CD4-positive, alpha-beta T cell (primary cell): Measurements from ENCODE around the gene BCL2. TPM values are rescaled to one million over a fixed set of nuclear protein-coding genes. Genes with fewer than 3 reads are reported as not detected.

ENCODE experiments used
- ATAC-seq: fragments of 200-7000 bp; cut with Tn5 transposase; one replicate; pipeline ENCODE4 v1.10.0; 2022; ENCODE audit warnings: mild to moderate bottlenecking; ENCODE audit not compliant: poor library complexity
- CTCF ChIA-PET: fragments of 350-600 bp; sonication (Branson Sonifier 250); formaldehyde crosslinking; loops from one replicate; lab custom pipeline; 2021; ENCODE audit warnings: antibody characterized with exemption, inconsistent platforms; lab: Charles Lee
- POLR2A ChIA-PET: fragments of 350-600 bp; sonication (Branson Sonifier 250); formaldehyde crosslinking; loops from one replicate; lab custom pipeline; 2021; ENCODE audit warnings: antibody characterized with exemption, inconsistent platforms; lab: Charles Lee
- DNase-seq, 14 experiments: peaks; one replicate each; pipeline ENCODE4 v3.0.0-alpha.2; 2013 to 2020; ENCODE audit warnings: mixed read lengths in 2 of 14
- H3K27ac ChIP-seq, 2 donors: one replicate each; pipeline versions ENCODE4 v1.5.1 to v1.7.0; 2013; ENCODE audit warnings: low read length in 2 of 2, low read depth in 1 of 2, mild to moderate bottlenecking in 1 of 2
- H3K27me3 ChIP-seq, 2 experiments: 1 replicate in 1 of 2; 2 replicates in 1 of 2; pipeline versions ENCODE4 v1.6.1 to v1.7.0; 2013; ENCODE audit warnings: low read length in 2 of 2, control low read depth in 1 of 2, mild to moderate bottlenecking in 1 of 2, moderate library complexity in 1 of 2; ENCODE audit not compliant: insufficient read depth in 2 of 2, control insufficient read depth in 1 of 2
- H3K36me3 ChIP-seq: one replicate; pipeline ENCODE4 v1.6.1; 2013; ENCODE audit warnings: low read length, control low read depth; ENCODE audit not compliant: insufficient read depth
- H3K4me1 ChIP-seq: one replicate; pipeline ENCODE4 v1.6.1; 2013; ENCODE audit warnings: low read length, control low read depth; ENCODE audit not compliant: insufficient read depth
- H3K4me3 ChIP-seq: one replicate; pipeline ENCODE4 v1.5.1; 2013; ENCODE audit warnings: mild to moderate bottlenecking, low read length, moderate library complexity
- H3K9me3 ChIP-seq, 2 experiments: 1 replicate in 1 of 2; 2 replicates in 1 of 2; pipeline versions ENCODE4 v1.6.1 to v1.7.0; 2013; ENCODE audit warnings: low read length in 2 of 2, mild to moderate bottlenecking in 2 of 2, control low read depth in 1 of 2, moderate library complexity in 1 of 2; ENCODE audit not compliant: control insufficient read depth in 1 of 2, insufficient read depth in 1 of 2
- H3K27ac Mint-ChIP-seq: one replicate; pipeline ENCODE4 v1.8.0; 2020; ENCODE audit warnings: mixed read lengths
- H3K27me3 Mint-ChIP-seq: one replicate; pipeline ENCODE4 v1.8.0; 2021; ENCODE audit warnings: mixed read lengths
- H3K36me3 Mint-ChIP-seq: one replicate; pipeline ENCODE4 v1.8.0; 2021; ENCODE audit warnings: low read depth, mixed read lengths
- H3K4me1 Mint-ChIP-seq: one replicate; pipeline ENCODE4 v1.8.0; 2021; ENCODE audit warnings: low read depth, mixed read lengths
- H3K4me3 Mint-ChIP-seq: one replicate; pipeline ENCODE4 v1.8.0; 2020; ENCODE audit warnings: mild to moderate bottlenecking, mixed read lengths
- H3K9me3 Mint-ChIP-seq: one replicate; pipeline ENCODE4 v1.8.0; 2020; ENCODE audit warnings: mixed read lengths
- intact Hi-C, 2 experiments: fragments of 100-400 bp; cut with DNase I in 1 of 2; cut with micrococcal nuclease in 1 of 2; formaldehyde crosslinking; loops; one replicate each; pipeline versions ENCODE4 v1.15.1 to v1.9.0; 2023 to 2025; cut with DNase I, micrococcal nuclease
- total RNA-seq, 174 experiments: library from RNA in 2 of 174; stranded (reverse) in 2 of 174; gene quantifications; one replicate each; pipeline ENCODE4 v1.2.3 and lab custom pipeline; 2021 to 2026
- TF ChIP-seq, protein P1 (sequence below): fragments of 200-600 bp; IDR thresholded peaks from one replicate; pipeline ENCODE4 v1.8.0; 2022; ENCODE audit warnings: antibody characterized with exemption, mild to moderate bottlenecking

BCL2 gene
- total RNA-seq, 2 experiments from 2014 or later, result 40.1 to 40.3 TPM

DNA sequence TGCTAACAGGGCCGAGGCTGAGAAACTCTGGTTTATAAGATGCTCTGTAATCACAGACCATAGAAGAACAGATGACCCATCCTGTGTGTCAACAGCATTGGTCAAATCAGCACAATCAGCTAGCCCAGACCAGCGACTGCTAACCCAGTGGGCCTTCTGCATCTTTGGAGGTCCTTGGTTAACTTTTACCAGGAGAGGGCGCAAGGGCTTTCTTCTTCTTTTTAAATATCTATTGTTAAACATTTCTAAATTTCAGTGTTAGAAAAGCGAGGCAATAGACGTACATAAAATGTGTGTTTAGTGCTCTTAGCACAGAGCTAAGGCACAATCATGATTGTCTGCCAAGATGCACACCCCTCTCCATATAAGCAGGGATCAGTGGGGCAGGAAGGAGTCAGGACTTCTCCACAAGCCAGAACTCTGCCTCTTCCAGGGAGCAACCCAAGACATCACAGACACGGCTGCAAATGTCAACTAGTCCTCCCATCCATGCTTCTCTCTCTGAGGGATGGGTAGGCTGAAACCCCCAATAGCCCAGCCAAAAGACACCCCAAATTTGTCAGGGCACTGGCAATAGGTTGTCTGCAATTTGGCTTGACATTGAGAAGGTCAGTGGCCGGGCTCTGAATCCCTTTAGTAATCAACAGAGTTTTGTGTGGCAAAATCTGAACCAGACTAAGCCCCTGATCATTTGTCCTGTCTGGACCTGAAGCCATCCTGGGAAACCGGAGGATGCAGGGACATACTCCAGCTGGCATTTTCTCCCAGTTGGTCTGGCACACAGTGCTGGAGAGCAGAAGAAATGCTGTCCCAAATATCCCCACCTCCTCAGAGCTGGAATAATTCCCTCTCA is 188.2 kb downstream of the BCL2 start:
- Mint-ChIP-seq H3K4me1 (peaks cover 31% of the 10 kb centered on the region), H3K9me3 (no peaks in the 10 kb centered on the region), H3K27me3 (no peaks in the 10 kb centered on the region), H3K27ac (peak overlapping the region; percentile 36), H3K36me3 (peaks cover 10% of the 10 kb centered on the region), H3K4me3 (peak overlapping the region; percentile 13)
- Histone ChIP-seq H3K4me3 (no peak overlapping the region), H3K9me3 (no peaks in the 10 kb centered on the region), H3K27me3 (no peaks in the 10 kb centered on the region), H3K27ac (no peak overlapping the region), H3K36me3 (peaks cover 26% of the 10 kb centered on the region), H3K4me1 (peaks cover 26% of the 10 kb centered on the region)
- intact Hi-C loops, result loop anchor here (1.0 kb wide), 4 partner anchors 24 to 308 kb away; no protein-coding TSS in a partner anchor
- peak; percentile 35 to 81 (median 52) for DNase-seq
- ATAC-seq, result peak; percentile 74
- TF ChIP-seq, protein P1, sequence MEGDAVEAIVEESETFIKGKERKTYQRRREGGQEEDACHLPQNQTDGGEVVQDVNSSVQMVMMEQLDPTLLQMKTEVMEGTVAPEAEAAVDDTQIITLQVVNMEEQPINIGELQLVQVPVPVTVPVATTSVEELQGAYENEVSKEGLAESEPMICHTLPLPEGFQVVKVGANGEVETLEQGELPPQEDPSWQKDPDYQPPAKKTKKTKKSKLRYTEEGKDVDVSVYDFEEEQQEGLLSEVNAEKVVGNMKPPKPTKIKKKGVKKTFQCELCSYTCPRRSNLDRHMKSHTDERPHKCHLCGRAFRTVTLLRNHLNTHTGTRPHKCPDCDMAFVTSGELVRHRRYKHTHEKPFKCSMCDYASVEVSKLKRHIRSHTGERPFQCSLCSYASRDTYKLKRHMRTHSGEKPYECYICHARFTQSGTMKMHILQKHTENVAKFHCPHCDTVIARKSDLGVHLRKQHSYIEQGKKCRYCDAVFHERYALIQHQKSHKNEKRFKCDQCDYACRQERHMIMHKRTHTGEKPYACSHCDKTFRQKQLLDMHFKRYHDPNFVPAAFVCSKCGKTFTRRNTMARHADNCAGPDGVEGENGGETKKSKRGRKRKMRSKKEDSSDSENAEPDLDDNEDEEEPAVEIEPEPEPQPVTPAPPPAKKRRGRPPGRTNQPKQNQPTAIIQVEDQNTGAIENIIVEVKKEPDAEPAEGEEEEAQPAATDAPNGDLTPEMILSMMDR, result peak; percentile 82
- POLR2A ChIA-PET, result interaction anchor here (0.8 to 3.7 kb wide), 10 partner anchors 13 to 235 kb away, joined by 3 to 23 read pairs (median 4); partner anchors contain the start of gene BCL2
- CTCF ChIA-PET, result interaction anchor here (0.7 to 5.3 kb wide), 9 partner anchors 22 to 306 kb away, joined by 3 to 49 read pairs (median 6); partner anchors contain the start of gene BCL2

DNA sequence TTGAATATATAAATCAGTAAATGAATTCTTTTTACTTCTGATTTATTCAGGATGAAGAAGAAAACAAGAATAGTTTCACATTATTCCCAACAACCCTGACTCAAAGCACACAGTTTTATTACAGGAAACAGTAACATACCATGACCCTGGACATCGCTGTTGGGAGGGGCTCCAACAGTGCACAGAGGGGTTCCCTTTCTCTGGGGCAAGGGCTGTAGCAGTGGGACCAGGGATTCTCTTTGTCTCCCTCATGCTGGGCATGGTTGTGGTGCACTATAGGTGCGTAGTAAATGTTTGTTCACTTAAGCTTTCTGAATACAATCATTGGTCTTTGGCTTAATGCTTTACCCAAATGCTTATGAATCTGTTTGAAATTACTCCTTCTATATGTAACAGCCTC is 189.4 kb downstream of the BCL2 start:
- CTCF ChIA-PET, result interaction anchor here (3.9 to 5.3 kb wide), 3 partner anchors 24 to 193 kb away, joined by 14 to 49 read pairs (median 33); partner anchors contain the start of gene BCL2
- Mint-ChIP-seq H3K36me3 (peaks cover 10% of the 10 kb centered on the region), H3K9me3 (no peaks in the 10 kb centered on the region), H3K27me3 (no peaks in the 10 kb centered on the region), H3K4me1 (peaks cover 20% of the 10 kb centered on the region), H3K4me3 (no peak overlapping the region), H3K27ac (no peak overlapping the region)
- H3K9me3 ChIP-seq, result no peaks in the 10 kb centered on the region
- no peaks in the 10 kb centered on the region for H3K27me3 ChIP-seq
- peaks cover 32% of the 10 kb centered on the region for H3K36me3 ChIP-seq
- no peak overlapping the region for H3K4me3 ChIP-seq
- intact Hi-C loops, result no loop called here
- POLR2A ChIA-PET, result interaction anchor here (1.2 kb wide), 1 partner anchor 189 kb away, joined by 3 read pairs; the partner anchor contains the start of gene BCL2
- H3K4me1 ChIP-seq, result peaks cover 19% of the 10 kb centered on the region
- ATAC-seq (no peak), DNase-seq (no peak)
- H3K27ac ChIP-seq, result no peak overlapping the region
- TF ChIP-seq, protein P1, result no peak

DNA sequence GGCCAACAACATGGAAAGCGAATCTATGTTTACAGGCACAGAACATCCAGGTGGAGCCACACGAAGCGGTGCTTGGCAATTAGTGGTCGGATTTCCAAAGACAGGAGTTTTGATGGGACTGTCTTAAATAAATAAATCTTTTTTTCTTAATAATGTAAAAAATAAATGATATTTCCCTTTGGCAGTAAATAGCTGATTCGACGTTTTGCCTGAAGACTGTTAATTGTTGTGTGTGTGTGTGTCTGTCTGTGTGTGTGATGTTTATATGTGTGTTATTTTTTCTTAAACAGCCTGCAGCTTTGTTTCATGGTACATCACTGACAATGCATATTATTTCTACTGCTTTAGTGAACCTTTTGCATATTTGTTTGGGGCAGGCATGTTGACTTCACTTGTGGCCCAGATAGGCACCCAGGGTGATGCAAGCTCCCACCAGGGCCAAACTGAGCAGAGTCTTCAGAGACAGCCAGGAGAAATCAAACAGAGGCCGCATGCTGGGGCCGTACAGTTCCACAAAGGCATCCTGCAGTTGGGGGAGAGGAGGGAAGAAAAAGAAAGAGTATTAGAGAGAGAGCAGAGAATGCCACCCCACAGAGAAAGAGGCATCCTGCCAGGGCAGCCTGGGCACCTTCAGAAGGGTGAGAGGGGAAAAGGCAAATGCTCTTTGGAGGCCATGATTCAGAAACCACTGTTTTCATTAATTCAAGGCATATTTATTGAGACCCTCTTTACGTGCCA is 191.2 kb downstream of the BCL2 start:
- Histone ChIP-seq H3K4me1 (peaks cover 19% of the 10 kb centered on the region), H3K27ac (no peak overlapping the region), H3K27me3 (no peaks in the 10 kb centered on the region), H3K9me3 (no peaks in the 10 kb centered on the region), H3K36me3 (peaks cover 32% of the 10 kb centered on the region), H3K4me3 (no peak overlapping the region)
- Mint-ChIP-seq H3K4me1 (peaks cover 19% of the 10 kb centered on the region), H3K36me3 (peaks cover 10% of the 10 kb centered on the region), H3K4me3 (no peak overlapping the region), H3K27me3 (no peaks in the 10 kb centered on the region), H3K27ac (peak overlapping the region; percentile 39), H3K9me3 (no peaks in the 10 kb centered on the region)
- intact Hi-C loops, result loop anchor here in 1 of 2 experiments (2.0 kb wide), 1 partner anchor 312 kb away; no protein-coding TSS in a partner anchor
- ChIA-PET POLR2A (interaction anchor here (0.9 kb wide), 1 partner anchor 17 kb away, joined by 3 read pairs; no protein-coding TSS in a partner anchor), CTCF (interaction anchor here (0.8 to 3.9 kb wide), 3 partner anchors 190 to 311 kb away, joined by 4 to 14 read pairs (median 9); partner anchors contain the start of gene BCL2)
- ATAC-seq (no peak), DNase-seq (no peak)
- TF ChIP-seq, protein P1, result no peak
